A549 (cell line): Measurements from ENCODE around the gene SLC16A13. TPM values are rescaled to one million over a fixed set of nuclear protein-coding genes. Genes with fewer than 3 reads are reported as not detected.

Experiments
- ATAC-seq, 2 experiments: fragments of 200-7000 bp in 1 of 2; fragments of >200 bp in 1 of 2; cut with Nextera tagmentation in 1 of 2; cut with Tn5 transposase in 1 of 2; 3 replicates each; pipeline versions ENCODE4 v1.8.0 to v1.9.1; 2018 to 2020; ENCODE audit warnings: mild to moderate bottlenecking in 1 of 2, moderate library complexity in 1 of 2
- CTCF ChIA-PET: fragments of 300-600 bp; sonication (Branson Sonifier 250); formaldehyde crosslinking; extraction: SDS; loops from one replicate; lab custom pipeline; 2021; ENCODE audit warnings: antibody characterized with exemption, inconsistent platforms; lab: Yijun Ruan, JAX
- POLR2A ChIA-PET: fragments of 350-600 bp; formaldehyde crosslinking; extraction: SDS; loops from one replicate; lab custom pipeline; 2021; ENCODE audit warnings: antibody characterized with exemption, inconsistent platforms; lab: Yijun Ruan, JAX
- DNase-seq, 2 experiments: peaks; one replicate each; pipeline versions ENCODE4 v3.0.0 to v3.0.0-alpha.2; 2011 to 2016; ENCODE audit warnings: low read depth in 1 of 2, low spot score in 1 of 2
- FAIRE-seq: peaks from 2 replicates; lab custom pipeline; 2011; peaks lifted over from hg19 to GRCh38; lab: Jason Lieb, UNC
- H3K27ac ChIP-seq, 2 experiments: fragments of >200 bp; sonication (Bioruptor Twin); formaldehyde crosslinking; 3 replicates each; pipeline ENCODE4 v1.5.1; 2016 to 2017
- H3K4me1 ChIP-seq: fragments of >200 bp; sonication (Bioruptor Twin); formaldehyde crosslinking; 3 replicates; pipeline ENCODE4 v1.6.1; 2016
- H3K4me2 ChIP-seq: fragments of >200 bp; sonication (Bioruptor Twin); formaldehyde crosslinking; 3 replicates; pipeline ENCODE4 v1.6.1; 2016
- H3K4me3 ChIP-seq: fragments of >200 bp; sonication (Bioruptor Twin); formaldehyde crosslinking; 3 replicates; pipeline ENCODE4 v1.5.1; 2016
- H3K9me3 ChIP-seq: fragments of >200 bp; sonication (Bioruptor Twin); formaldehyde crosslinking; 3 replicates; pipeline ENCODE4 v1.6.1; 2016
- ATOH8 ChIP-seq: fragments of 250-450 bp; sonication (Bioruptor Pico); IDR thresholded peaks from 2 replicates; pipeline ENCODE4 v1.5.0; 2020; ENCODE audit warnings: low read depth, mild to moderate bottlenecking, moderate library complexity
- BCL3 ChIP-seq: fragments of >200 bp; sonication (Bioruptor Twin); formaldehyde crosslinking; IDR thresholded peaks from 3 replicates; pipeline ENCODE4 v1.6.1; 2016
- BHLHE40 ChIP-seq: IDR thresholded peaks from 2 replicates; pipeline ENCODE4 v1.6.1; 2012; ENCODE audit warnings: low read depth, low read length, inconsistent platforms
- CEBPB ChIP-seq, 2 experiments: fragments of >200 bp in 1 of 2; sonication (Bioruptor Twin) in 1 of 2; formaldehyde crosslinking in 1 of 2; IDR thresholded peaks; 2 replicates each; pipeline ENCODE4 v1.6.1; 2012 to 2016
- EHF ChIP-seq: fragments of 250-450 bp; sonication (Bioruptor Pico); IDR thresholded peaks from 2 replicates; pipeline ENCODE4 v1.5.0; 2020; ENCODE audit warnings: mild to moderate bottlenecking
- EHMT2 ChIP-seq: fragments of 200-600 bp; sonication (generic); IDR thresholded peaks from 2 replicates; pipeline ENCODE4 v1.6.1; 2016; ENCODE audit warnings: antibody characterized with exemption, low read depth, mild to moderate bottlenecking, moderate library complexity
- ELK1 ChIP-seq: fragments of 150-350 bp; IDR thresholded peaks from 2 replicates; pipeline ENCODE4 v1.6.1; 2014; ENCODE audit warnings: low read depth, mild to moderate bottlenecking, low read length
- ESRRA ChIP-seq: fragments of 150-350 bp; IDR thresholded peaks from 2 replicates; pipeline ENCODE4 v1.6.1; 2014; ENCODE audit warnings: mild to moderate bottlenecking, low read length, borderline replicate concordance
- FOSB ChIP-seq: fragments of 250-450 bp; sonication (Bioruptor Pico); IDR thresholded peaks from 2 replicates; pipeline ENCODE4 v1.5.0; 2020; ENCODE audit warnings: mild to moderate bottlenecking, moderate library complexity
- FOSL2 ChIP-seq, 2 experiments: fragments of 450-650 bp in 1 of 2; fragments of >200 bp in 1 of 2; sonication (Bioruptor Twin) in 1 of 2; formaldehyde crosslinking; IDR thresholded peaks; 2 replicates each; pipeline versions ENCODE4 v1.5.0 to v1.6.1; 2016 to 2020; ENCODE audit warnings: mild to moderate bottlenecking in 1 of 2, moderate library complexity in 1 of 2
- HOXA7 ChIP-seq: fragments of 250-450 bp; sonication (Bioruptor Pico); IDR thresholded peaks from 2 replicates; pipeline ENCODE4 v1.5.0; 2020; ENCODE audit warnings: mild to moderate bottlenecking, moderate library complexity
- KDM1A ChIP-seq: fragments of 200-600 bp; sonication (generic); IDR thresholded peaks from 2 replicates; pipeline ENCODE4 v1.6.1; 2016; ENCODE audit warnings: low read depth, mild to moderate bottlenecking
- MAFK ChIP-seq: fragments of 450-650 bp; IDR thresholded peaks from 2 replicates; pipeline ENCODE4 v1.6.1; 2014; ENCODE audit not compliant: partially characterized antibody
- NFE2L2 ChIP-seq: fragments of 150-350 bp; conservative IDR thresholded peaks from 2 replicates; pipeline ENCODE4 v1.6.1; 2014; ENCODE audit warnings: low read length
- PBX3 ChIP-seq: IDR thresholded peaks from 2 replicates; pipeline ENCODE4 v1.6.1; 2012
- RAD21 ChIP-seq, 2 experiments: fragments of >200 bp in 1 of 2; sonication (Bioruptor Twin) in 1 of 2; formaldehyde crosslinking in 1 of 2; IDR thresholded peaks in 1 of 2; conservative IDR thresholded peaks in 1 of 2; 2 replicates in 1 of 2; 3 replicates in 1 of 2; pipeline ENCODE4 v1.6.1; 2012 to 2018; ENCODE audit warnings: inconsistent platforms in 1 of 2
- RCOR1 ChIP-seq: fragments of 150-350 bp; IDR thresholded peaks from 2 replicates; pipeline ENCODE4 v1.6.1; 2014; ENCODE audit warnings: antibody characterized with exemption, low read length, low read depth
- TFCP2L1 ChIP-seq: fragments of 250-450 bp; sonication (Bioruptor Pico); IDR thresholded peaks from 2 replicates; pipeline ENCODE4 v1.5.0; 2021; ENCODE audit warnings: mild to moderate bottlenecking
- ZNF302 ChIP-seq: fragments of 250-450 bp; sonication (Bioruptor Pico); IDR thresholded peaks from 2 replicates; pipeline ENCODE4 v1.9.0; 2021; ENCODE audit warnings: inconsistent platforms, mild to moderate bottlenecking, moderate library complexity
- ZSCAN20 ChIP-seq: fragments of 250-450 bp; sonication (Bioruptor Pico); IDR thresholded peaks from 2 replicates; pipeline ENCODE4 v1.8.0; 2022; ENCODE audit warnings: mild to moderate bottlenecking, moderate library complexity
- WGBS: methylation state at CpG from one replicate; pipeline ENCODE4 v1.1.6; 2017; ENCODE audit errors: missing lambda C conversion rate; 5-methylcytosine and 5-hydroxymethylcytosine counted together
- polyA plus RNA-seq, 4 experiments: library from polyadenylated mRNA; depleted of rRNA in 3 of 4; stranded (reverse); fragments of >200 nt; fragmentation: RNase III in 1 of 4; extraction: RNeasy Plus Mini Kit Qiagen cat#74134 plus additional on column Dnase treatment in 1 of 4; gene quantifications; 2 replicates in 3 of 4; 3 replicates in 1 of 4; pipeline ENCODE4 v1.2.3, GENCODE V29; 2011 to 2017

The SLC16A13 gene
- polyA plus RNA-seq, 2 of the 4 experiments (the other 2 are of a cell fraction): 8.0 to 10.9 TPM

- ATAC-seq: no peak
- H3K9me3 ChIP-seq: no peaks in the 10 kb centered on the region
- FAIRE-seq: no peak
- no peak for DNase-seq
- WGBS: 90% methylated on average over 20 of the region's 20 CpGs
- POLR2A ChIA-PET: interaction anchor here (1.3 kb wide), 1 partner anchor 19 kb away, joined by 3 read pairs; the partner anchor contains the start of gene SLC16A13
- peaks cover 31% of the 10 kb centered on the region for H3K4me1 ChIP-seq
- no peak overlapping the region for H3K4me2 ChIP-seq
- H3K4me3 ChIP-seq: no peak overlapping the region
- no peak overlapping the region for H3K27ac ChIP-seq
- CTCF ChIA-PET: interaction anchor here (0.6 to 11.4 kb wide), 11 partner anchors 8 to 544 kb away, joined by 3 to 77 read pairs (median 5); no protein-coding TSS in a partner anchor
- TF ChIP-seq ESRRA (no peak), MAFK (no peak), TFCP2L1 (CRISPR knock-in tag) (no peak), BHLHE40 (no peak), BCL3 (no peak), ZNF302 (CRISPR knock-in tag) (no peak), FOSB (CRISPR knock-in tag) (no peak), EHMT2 (no peak), CEBPB (IDR thresholded peaks at IDR 0.05) (no peak), KDM1A (no peak), RAD21 (conservative IDR thresholded peaks at IDR 0.05 in 1 of 2, IDR thresholded peaks at IDR 0.05 in 1 of 2) (no peak), HOXA7 (CRISPR knock-in tag) (no peak), NFE2L2 (no peak), EHF (CRISPR knock-in tag) (no peak), ELK1 (no peak), ATOH8 (CRISPR knock-in tag) (no peak), PBX3 (no peak), FOSL2 (IDR thresholded peaks at IDR 0.05) (no peak), FOSL2 (CRISPR knock-in tag; IDR thresholded peaks at IDR 0.05) (no peak), RCOR1 (no peak), ZSCAN20 (CRISPR knock-in tag) (no peak)
Measured at GRCh38 chr17:7016886-7017826, 18.7 kb upstream of the SLC16A13 start.

GRCh38 chr17:7017827-7018200, 18.0 kb upstream of the SLC16A13 start:
- ChIA-PET CTCF (interaction anchor here (0.6 to 11.4 kb wide), 3 partner anchors 175 to 545 kb away, joined by 3 to 77 read pairs (median 6); no protein-coding TSS in a partner anchor), POLR2A (no interaction called here)
- 87% methylated on average over 12 of the region's 12 CpGs for WGBS
- TF ChIP-seq FOSB (CRISPR knock-in tag): no peak
- Histone ChIP-seq H3K4me3 (no peak overlapping the region), H3K27ac (no peak overlapping the region), H3K4me1 (peaks cover 31% of the 10 kb centered on the region), H3K9me3 (no peaks in the 10 kb centered on the region), H3K4me2 (no peak overlapping the region)
- no peak for DNase-seq
- no peak for FAIRE-seq
- ATAC-seq: no peak
